Neuron (in vitro differentiated cells): ENCODE measurements around the gene CHD5.

Experiments
- H2AFZ ChIP-seq: one replicate; pipeline ENCODE4 v1.6.1; 2013; ENCODE audit warnings: low read depth, mild to moderate bottlenecking, inconsistent platforms, low read length, moderate library complexity
- H3K27me3 ChIP-seq: one replicate; pipeline ENCODE4 v1.6.1; 2013; ENCODE audit warnings: low read length; ENCODE audit not compliant: insufficient read depth
- H3K36me3 ChIP-seq: one replicate; pipeline ENCODE4 v1.6.1; 2013; ENCODE audit warnings: low read length; ENCODE audit not compliant: insufficient read depth
- H3K4me1 ChIP-seq: one replicate; pipeline ENCODE4 v1.6.1; 2013; ENCODE audit warnings: low read length; ENCODE audit not compliant: insufficient read depth
- H3K4me3 ChIP-seq: 2 replicates; pipeline ENCODE4 v1.5.1; 2013; ENCODE audit warnings: mild to moderate bottlenecking, low read length, moderate library complexity
- H3K9me3 ChIP-seq: one replicate; pipeline ENCODE4 v1.6.1; 2013; ENCODE audit warnings: low read length

CHD5 gene

DNA sequence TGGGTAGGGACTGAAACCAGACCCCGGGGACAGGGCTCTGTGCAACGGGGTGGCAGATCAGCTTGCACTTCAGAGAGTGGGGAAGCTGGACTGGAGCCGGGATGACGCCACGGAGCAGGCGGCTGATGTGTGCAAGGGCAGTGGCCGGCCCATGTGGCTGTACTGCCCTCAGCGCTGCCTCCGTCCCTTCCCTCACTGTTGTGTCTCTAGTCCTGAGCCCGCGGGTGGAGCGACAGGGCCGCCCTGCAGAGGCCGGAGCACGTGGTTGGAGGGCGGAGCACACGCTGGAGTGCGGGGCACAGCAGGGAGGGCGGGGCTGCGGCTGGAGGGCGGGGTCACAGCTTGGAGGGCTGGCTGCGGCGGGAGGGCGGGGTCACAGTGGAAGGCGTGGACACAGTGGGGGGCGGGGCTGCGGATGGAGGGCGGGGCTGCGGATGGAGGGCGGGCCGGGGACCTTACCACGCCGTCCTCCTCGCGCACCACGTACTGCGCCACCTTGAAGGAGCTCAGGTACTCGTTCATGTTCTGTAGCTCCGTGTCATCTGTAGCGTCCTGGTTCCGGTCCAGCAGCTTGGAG lies 52.4 kb downstream of the CHD5 start:
- Histone ChIP-seq H2AFZ (no peak overlapping the region), H3K9me3 (peaks cover 2% of the 10 kb centered on the region), H3K4me3 (no peak overlapping the region), H3K27me3 (peaks cover 25% of the 10 kb centered on the region), H3K36me3 (no peaks in the 10 kb centered on the region), H3K4me1 (no peaks in the 10 kb centered on the region)

DNA sequence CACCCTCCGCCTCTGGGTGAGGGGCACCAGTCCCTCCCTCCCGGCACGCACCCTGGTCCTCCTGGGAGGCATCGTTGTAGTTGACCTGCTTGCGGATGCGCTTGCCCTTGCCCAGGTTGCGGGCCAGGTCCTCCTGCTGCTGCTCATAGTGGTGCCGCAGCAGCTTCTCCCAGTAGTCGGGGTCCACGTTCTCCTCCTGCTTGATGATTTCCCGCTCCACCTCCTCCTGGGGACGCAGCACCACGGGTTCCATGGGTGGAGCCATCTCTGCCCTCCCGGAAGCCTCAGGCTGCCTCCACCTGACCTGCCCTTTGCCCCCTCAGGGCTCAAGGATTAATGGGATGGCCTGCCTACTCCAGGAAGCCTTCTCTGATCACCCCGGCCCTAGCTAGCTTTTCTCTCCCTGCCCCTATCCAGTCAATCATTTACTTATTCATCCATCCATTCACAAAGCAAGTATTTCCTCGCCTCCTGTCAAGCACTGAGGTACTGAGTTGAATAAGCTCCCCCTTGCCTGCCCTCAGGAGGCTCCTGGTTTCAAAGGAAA lies 53.5 kb downstream of the CHD5 start:
- Histone ChIP-seq H3K9me3 (peaks cover 2% of the 10 kb centered on the region), H3K27me3 (peaks cover 32% of the 10 kb centered on the region), H3K4me3 (no peak overlapping the region), H3K36me3 (no peaks in the 10 kb centered on the region), H3K4me1 (no peaks in the 10 kb centered on the region), H2AFZ (no peak overlapping the region)

DNA sequence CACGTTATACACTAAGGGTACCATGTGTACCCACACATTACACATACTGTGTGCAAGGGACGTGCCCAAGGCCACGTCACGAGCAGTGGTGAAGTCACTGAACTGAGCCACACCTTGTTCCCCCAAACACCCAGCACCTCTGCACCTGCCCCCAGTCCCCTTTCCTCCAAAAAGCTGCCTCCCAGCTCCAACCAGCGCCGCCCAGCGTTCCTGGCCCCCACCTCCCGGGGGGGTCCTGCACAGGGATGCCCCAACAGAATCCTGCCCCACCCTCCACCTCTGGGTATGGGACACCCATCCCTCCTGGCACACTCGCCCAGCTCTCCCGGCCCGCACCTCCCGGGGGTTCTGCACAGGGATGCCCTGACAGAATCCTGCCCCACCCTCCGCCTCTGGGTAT lies 54.1 kb downstream of the CHD5 start:
- peaks cover 33% of the 10 kb centered on the region for H3K27me3 ChIP-seq
- no peaks in the 10 kb centered on the region for H3K4me1 ChIP-seq
- H3K4me3 ChIP-seq = no peak overlapping the region
- H3K9me3 ChIP-seq = peaks cover 2% of the 10 kb centered on the region
- no peaks in the 10 kb centered on the region for H3K36me3 ChIP-seq
- no peak overlapping the region for H2AFZ ChIP-seq

DNA sequence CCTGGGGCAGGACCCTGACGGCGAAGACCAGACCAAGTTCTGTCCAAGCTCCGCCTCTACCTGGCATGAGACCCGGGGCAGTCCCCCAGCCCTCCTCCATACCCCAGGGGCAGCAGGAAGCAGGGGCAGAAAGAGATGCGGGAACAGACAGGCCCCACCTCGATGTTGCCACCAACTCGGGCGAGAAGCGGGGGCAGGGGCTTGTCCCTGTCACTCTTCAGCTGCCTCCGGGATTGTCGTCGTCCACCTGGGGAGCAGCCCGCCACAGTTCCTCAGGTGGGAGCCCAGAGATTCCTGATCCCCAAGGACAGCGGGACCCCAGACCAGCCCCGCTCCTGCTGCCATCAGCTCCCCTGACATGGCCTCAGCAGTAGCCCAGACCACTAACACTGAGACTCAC lies 54.8 kb downstream of the CHD5 start:
- Histone ChIP-seq H3K4me1 (no peaks in the 10 kb centered on the region), H2AFZ (no peak overlapping the region), H3K36me3 (no peaks in the 10 kb centered on the region), H3K4me3 (no peak overlapping the region), H3K27me3 (peaks cover 28% of the 10 kb centered on the region), H3K9me3 (peaks cover 2% of the 10 kb centered on the region)

DNA sequence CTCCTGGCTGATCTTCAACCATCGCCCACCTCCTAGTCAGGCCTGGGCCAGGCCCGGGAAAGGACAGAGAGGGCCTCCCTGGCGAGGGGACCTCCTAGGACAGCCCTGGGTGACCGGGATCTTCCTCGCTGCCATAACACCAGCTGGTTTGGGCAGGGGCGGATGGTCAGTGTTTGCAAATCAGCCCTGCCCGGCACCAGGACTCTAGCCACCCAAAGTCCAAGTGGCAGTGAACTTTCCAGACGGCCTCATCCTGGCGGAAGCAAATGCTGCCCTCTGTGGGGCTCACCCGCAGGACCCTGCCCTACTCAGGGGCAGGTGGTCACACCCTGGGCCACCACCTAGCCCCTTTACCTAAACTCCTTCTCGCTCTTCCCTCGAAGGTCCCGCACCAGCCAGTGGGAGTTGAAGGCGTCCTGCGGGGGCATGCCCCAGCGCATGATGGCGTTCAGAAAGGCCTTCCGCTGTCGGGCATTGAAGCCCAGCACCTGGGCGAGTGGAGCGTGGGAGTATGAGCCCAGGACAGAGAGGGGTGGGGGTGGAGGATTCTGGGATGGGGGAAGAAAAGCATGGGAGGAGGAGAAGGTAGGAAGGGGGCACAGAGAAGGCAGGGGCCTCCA lies 55.3 kb downstream of the CHD5 start:
- Histone ChIP-seq H2AFZ (no peak overlapping the region), H3K9me3 (peaks cover 2% of the 10 kb centered on the region), H3K4me1 (no peaks in the 10 kb centered on the region), H3K27me3 (peaks cover 28% of the 10 kb centered on the region), H3K36me3 (no peaks in the 10 kb centered on the region), H3K4me3 (no peak overlapping the region)

DNA sequence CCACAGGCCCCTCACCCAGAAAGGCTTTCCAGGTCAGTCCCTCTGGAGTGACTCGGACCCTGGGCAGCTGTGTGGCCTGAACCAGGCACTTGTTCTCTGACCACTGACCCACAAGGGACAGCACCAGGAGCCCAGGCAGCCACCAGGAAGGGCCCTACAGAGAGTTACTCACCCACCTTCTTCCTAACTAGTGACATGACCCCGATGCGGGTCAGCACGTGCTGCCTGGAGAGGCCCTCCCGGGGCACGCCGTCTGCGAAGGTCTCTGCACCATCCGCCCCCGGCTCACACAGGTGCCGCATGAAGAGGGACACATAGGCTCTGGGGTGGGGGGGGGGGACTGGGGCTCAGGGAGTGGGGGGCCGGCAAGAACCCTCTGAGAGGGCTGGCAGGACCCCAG lies 55.8 kb downstream of the CHD5 start:
- H3K4me3 ChIP-seq = no peak overlapping the region
- peaks cover 28% of the 10 kb centered on the region for H3K27me3 ChIP-seq
- peaks cover 2% of the 10 kb centered on the region for H3K9me3 ChIP-seq
- H3K4me1 ChIP-seq = no peaks in the 10 kb centered on the region
- H3K36me3 ChIP-seq = no peaks in the 10 kb centered on the region
- no peak overlapping the region for H2AFZ ChIP-seq

DNA sequence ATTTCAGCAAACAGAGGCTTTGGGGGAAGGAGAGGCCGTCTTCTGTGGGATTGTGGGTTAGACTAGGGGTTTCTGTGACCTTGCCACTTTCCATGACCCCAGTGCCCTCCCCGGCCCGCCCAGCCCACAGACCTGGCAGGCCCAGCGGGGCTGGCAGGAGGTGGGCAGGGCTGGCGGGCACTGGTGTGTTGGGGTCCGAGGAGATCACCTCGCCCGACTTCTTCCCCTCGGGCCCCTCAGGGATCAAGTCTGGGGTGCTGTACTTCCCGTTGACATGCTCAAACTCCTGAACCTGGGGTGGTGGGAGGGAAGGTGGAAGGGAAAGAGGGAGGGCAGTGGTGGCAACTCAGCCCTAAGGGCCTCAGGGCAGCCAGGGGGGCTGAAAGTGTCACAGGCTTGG lies 56.3 kb downstream of the CHD5 start:
- Histone ChIP-seq H3K36me3 (no peaks in the 10 kb centered on the region), H3K4me3 (no peak overlapping the region), H3K27me3 (peaks cover 26% of the 10 kb centered on the region), H3K9me3 (peaks cover 2% of the 10 kb centered on the region), H2AFZ (no peak overlapping the region), H3K4me1 (no peaks in the 10 kb centered on the region)

DNA sequence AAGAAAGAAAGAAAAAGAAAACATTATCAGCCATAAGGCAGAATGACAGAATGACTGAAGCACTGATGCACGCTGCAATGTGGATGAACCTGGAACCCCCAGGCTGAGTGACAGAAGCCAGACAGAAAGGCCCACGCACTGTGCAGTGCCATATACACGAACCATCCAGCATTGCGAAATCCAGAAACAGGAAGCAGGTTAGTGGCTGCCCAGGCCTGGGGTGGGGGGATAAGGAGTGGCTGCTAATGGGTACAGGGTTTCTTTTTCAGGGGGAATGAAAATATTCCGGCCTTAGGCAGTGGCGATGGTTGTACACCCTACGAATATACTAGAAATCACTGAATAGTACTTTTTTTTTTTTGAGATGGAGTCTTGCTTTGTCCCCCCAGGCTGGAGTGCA lies 57.0 kb downstream of the CHD5 start:
- H2AFZ ChIP-seq = no peak overlapping the region
- no peaks in the 10 kb centered on the region for H3K36me3 ChIP-seq
- peaks cover 2% of the 10 kb centered on the region for H3K9me3 ChIP-seq
- H3K4me1 ChIP-seq = no peaks in the 10 kb centered on the region
- peaks cover 26% of the 10 kb centered on the region for H3K27me3 ChIP-seq
- H3K4me3 ChIP-seq = no peak overlapping the region

DNA sequence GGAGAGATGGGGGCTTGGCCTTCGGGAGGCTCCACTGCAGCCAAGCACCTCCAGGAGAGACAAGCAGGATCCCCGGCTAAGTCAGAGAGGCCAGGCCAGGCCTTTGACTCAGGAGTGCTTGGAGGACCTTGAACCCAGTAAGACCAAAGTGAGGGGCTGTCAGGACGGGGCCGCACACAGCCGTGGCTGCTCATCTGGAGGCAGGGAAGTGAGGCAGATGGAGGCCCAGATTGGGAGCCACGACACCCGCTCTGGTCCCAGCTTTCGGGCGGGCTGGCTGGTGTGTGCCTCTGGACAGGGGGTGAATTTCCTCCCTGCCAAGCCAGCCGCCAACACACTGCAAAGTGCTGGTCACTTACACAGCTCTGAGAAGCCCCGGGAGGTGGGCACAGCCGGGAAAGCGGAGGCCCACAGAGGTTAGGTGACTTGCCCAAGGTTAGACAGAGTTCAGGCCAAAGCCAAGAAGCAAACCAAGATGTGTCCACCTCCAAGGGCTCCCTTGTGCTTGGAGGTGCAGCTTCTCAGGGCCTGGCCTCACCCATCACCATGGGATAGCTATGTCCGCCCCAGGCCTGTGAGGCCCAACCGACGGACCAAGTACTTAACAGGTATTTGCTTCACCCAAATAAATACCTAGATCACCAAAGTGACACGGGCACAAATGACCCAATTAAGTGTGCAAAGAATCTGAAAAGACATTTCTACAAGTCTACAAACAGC lies 58.3 kb downstream of the CHD5 start:
- H2AFZ ChIP-seq = no peak overlapping the region
- no peaks in the 10 kb centered on the region for H3K9me3 ChIP-seq
- H3K36me3 ChIP-seq = no peaks in the 10 kb centered on the region
- H3K4me3 ChIP-seq = no peak overlapping the region
- no peaks in the 10 kb centered on the region for H3K4me1 ChIP-seq
- peaks cover 23% of the 10 kb centered on the region for H3K27me3 ChIP-seq

DNA sequence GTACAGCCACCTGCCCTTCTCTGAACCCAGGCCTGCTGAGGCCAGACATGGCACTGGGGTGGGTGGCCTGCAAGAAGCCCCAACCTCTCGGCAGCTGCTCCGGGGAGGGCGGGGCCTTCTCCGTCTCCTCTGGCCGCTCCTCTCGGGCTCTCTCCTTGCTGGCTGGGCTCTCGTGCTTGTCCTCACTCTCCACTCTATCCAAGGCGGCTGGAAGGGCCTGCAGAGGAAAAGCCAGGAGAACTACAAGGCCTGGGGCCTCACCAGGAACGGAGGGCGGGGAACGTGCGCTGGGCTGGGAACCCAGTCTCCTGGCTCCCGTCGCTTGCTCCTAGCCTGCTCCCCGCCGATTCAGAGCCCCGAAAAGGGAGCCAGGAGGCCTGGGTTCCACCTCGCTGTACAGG lies 59.1 kb downstream of the CHD5 start:
- no peaks in the 10 kb centered on the region for H3K4me1 ChIP-seq
- H3K27me3 ChIP-seq = peaks cover 23% of the 10 kb centered on the region
- H3K4me3 ChIP-seq = no peak overlapping the region
- H3K36me3 ChIP-seq = no peaks in the 10 kb centered on the region
- no peaks in the 10 kb centered on the region for H3K9me3 ChIP-seq
- no peak overlapping the region for H2AFZ ChIP-seq

DNA sequence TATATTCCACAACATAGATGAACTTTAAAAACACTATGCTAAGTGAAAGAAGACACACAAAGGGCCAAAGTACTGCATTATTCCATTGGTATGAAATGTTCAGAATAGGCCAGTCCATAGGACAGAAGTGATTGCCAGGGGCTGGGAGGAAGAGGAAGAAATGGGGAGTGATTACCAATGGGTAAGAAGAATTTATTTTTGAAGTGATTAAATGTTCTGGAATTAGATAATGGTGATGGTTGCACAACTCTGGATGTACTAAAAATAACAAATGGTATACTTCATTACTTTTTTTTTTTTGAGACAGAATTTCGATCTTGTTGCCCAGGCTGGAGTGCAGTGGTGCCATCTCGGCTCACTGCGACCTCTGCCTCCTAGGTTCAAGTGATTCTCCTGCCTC lies 61.7 kb downstream of the CHD5 start:
- no peak overlapping the region for H2AFZ ChIP-seq
- peaks cover 9% of the 10 kb centered on the region for H3K27me3 ChIP-seq
- peaks cover 5% of the 10 kb centered on the region for H3K9me3 ChIP-seq
- H3K36me3 ChIP-seq = no peaks in the 10 kb centered on the region
- H3K4me3 ChIP-seq = no peak overlapping the region
- no peaks in the 10 kb centered on the region for H3K4me1 ChIP-seq

DNA sequence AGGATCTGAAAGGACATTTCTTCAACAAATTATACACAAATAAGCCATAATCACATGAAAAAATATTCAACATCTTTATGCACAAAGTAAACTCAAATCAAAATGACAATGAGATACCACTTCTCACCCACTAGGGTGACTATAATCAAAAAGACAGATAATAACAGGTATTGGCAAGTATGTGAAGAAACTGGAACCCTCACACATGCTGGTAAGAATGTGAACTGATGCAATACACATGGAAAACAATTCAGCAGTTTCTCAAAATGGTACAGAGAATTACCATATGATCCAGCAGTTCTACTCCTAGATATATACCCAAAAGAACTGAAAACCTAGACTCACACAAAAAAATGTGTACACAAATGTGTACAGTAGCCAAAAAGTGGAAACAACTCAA lies 62.5 kb downstream of the CHD5 start:
- peaks cover 5% of the 10 kb centered on the region for H3K9me3 ChIP-seq
- H3K4me3 ChIP-seq = no peak overlapping the region
- H3K27me3 ChIP-seq = peaks cover 9% of the 10 kb centered on the region
- no peaks in the 10 kb centered on the region for H3K4me1 ChIP-seq
- no peak overlapping the region for H2AFZ ChIP-seq
- H3K36me3 ChIP-seq = no peaks in the 10 kb centered on the region

DNA sequence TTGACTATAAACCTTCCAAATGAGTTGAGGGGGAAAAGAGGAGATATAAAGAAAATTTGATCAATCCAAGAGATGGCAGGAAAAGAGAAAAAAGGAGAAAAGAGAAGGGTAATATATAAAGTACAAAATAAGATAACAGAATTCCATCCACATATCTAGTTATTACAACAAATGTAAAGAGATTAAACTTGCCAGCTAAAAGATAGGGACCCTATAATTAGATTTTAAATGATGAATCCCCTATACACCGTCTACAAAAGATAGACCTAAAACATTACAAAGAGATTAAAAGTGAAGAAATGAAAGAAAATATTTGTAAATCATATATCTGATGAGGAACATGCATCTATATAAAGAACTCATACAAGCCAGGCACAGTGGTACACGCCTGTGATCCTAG lies 63.1 kb downstream of the CHD5 start:
- H2AFZ ChIP-seq = no peak overlapping the region
- H3K4me3 ChIP-seq = no peak overlapping the region
- no peaks in the 10 kb centered on the region for H3K36me3 ChIP-seq
- H3K4me1 ChIP-seq = no peaks in the 10 kb centered on the region
- H3K27me3 ChIP-seq = peaks cover 7% of the 10 kb centered on the region
- H3K9me3 ChIP-seq = peaks cover 5% of the 10 kb centered on the region
